ENCODE measurements around the gene METAP1D.

METAP1D gene

GRCh38 chr2:172093416-172094293, 93.9 kb downstream of the METAP1D start:
- DNase-seq: no peak

GRCh38 chr2:172094294-172095145, 94.8 kb downstream of the METAP1D start:
- no peak for DNase-seq

GRCh38 chr2:172095146-172095904, 95.6 kb downstream of the METAP1D start:
- peak; percentile 68 for DNase-seq

GRCh38 chr2:172095905-172096625, 96.3 kb downstream of the METAP1D start:
- no peak for DNase-seq

- no peak for DNase-seq
Measured at GRCh38 chr2:172096626-172097547, 97.1 kb downstream of the METAP1D start.

- DNase-seq: no peak
Measured at GRCh38 chr2:172097557-172098131, 97.9 kb downstream of the METAP1D start.

- no peak for DNase-seq
Measured at GRCh38 chr2:172098287-172098649, 98.5 kb downstream of the METAP1D start.

- DNase-seq: no peak
Measured at GRCh38 chr2:172098650-172099471, 99.1 kb downstream of the METAP1D start.

- DNase-seq: no peak
Measured at GRCh38 chr2:172099472-172100079, 99.8 kb downstream of the METAP1D start.

- no peak for DNase-seq
Measured at GRCh38 chr2:172100080-172100934, 100.6 kb downstream of the METAP1D start.

- DNase-seq: no peak
Measured at GRCh38 chr2:172100935-172101820, 101.4 kb downstream of the METAP1D start.

- DNase-seq: no peak
Measured at GRCh38 chr2:172101821-172102390, 102.2 kb downstream of the METAP1D start.

- peak; percentile 47 for DNase-seq
Measured at GRCh38 chr2:172102391-172103359, 102.9 kb downstream of the METAP1D start, which contains the start of gene DLX2. TSS of gene DLX2 (minus strand) at chr2:172102900. CDS start at chr2:172102538, 362 bp downstream.

GRCh38 chr2:172103471-172104272, 103.9 kb downstream of the METAP1D start:
- DNase-seq: peak; percentile 67
